Left kidney (tissue), 2 donors: ENCODE data around the gene AGBL5. TPM values are rescaled to one million over a fixed set of nuclear protein-coding genes. Genes with fewer than 3 reads are reported as not detected.
"Not testable (repeated sequence)": the region's sequence is repeated elsewhere in the genome, so short reads cannot be mapped to it uniquely, and the experiment has no call there.

Experiments used
- DNase-seq: peaks from one replicate; pipeline ENCODE4 v3.0.0-alpha.2; 2013
- polyA plus RNA-seq: library from polyadenylated mRNA; unstranded; fragments of 120-200 nt; gene quantifications from one replicate; pipeline ENCODE4 v1.2.1, GENCODE V29; 2013; ENCODE audit not compliant: insufficient read length

Gene AGBL5
- polyA plus RNA-seq, 1 donor, result 66.9 TPM

GRCh38 chr2:27117995-27118524 lies 66.6 kb downstream of the AGBL5 start:
- DNase-seq, result no peak

- no peak for DNase-seq
Measured at GRCh38 chr2:27118525-27119329, 67.3 kb downstream of the AGBL5 start, which contains the start of gene CGREF1. CGREF1 (minus strand) TSS chr2:27119128; CDS start chr2:27104366, 14,762 bp downstream.

DNA sequence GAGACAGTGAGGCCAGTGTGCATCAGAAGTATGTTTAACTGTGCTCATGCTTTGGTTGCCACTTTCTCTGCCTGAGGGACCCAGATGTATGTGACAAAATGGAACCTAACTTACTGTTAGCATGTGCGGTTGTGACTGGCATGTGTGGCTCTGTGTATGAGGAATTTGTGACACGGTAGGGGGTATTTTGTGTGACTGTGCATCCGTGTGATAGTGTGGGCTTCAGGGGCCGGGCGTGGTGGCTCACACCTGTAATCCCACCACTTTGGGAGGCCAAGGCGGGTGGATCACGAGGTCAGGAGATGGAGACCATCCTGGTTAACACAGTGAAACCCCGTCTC lies 67.8 kb downstream of the AGBL5 start:
- DNase-seq, result not testable (repeated sequence)

Other genes starting within 250 kb of the AGBL5 start
- 6.8 TPM for gene DPYSL5, start 203.5 kb upstream of the AGBL5 start, polyA plus RNA-seq
- 12.2 TPM for gene MAPRE3, start 81.0 kb upstream of the AGBL5 start, polyA plus RNA-seq
- 68.9 TPM for gene TMEM214, start 18.7 kb upstream of the AGBL5 start, polyA plus RNA-seq
- 205 TPM for gene OST4, start 20.0 kb downstream of the AGBL5 start, polyA plus RNA-seq
- gene EMILIN1, start 26.9 kb downstream of the AGBL5 start, polyA plus RNA-seq, result 57.7 TPM
- gene KHK, start 35.1 kb downstream of the AGBL5 start, polyA plus RNA-seq, result 47.9 TPM
- 5.4 TPM for gene CGREF1, start 67.5 kb downstream of the AGBL5 start, polyA plus RNA-seq
- gene ABHD1, start 72.1 kb downstream of the AGBL5 start, polyA plus RNA-seq, result 1.4 TPM
- gene PREB, start 83.0 kb downstream of the AGBL5 start, polyA plus RNA-seq, result 49.3 TPM
- not detected for gene PRR30, start 87.7 kb downstream of the AGBL5 start, polyA plus RNA-seq
- gene TCF23, start 97.3 kb downstream of the AGBL5 start, polyA plus RNA-seq, result 0.50 TPM
- 147 TPM for gene ATRAID, start 160.4 kb downstream of the AGBL5 start, polyA plus RNA-seq
- 48.6 TPM for gene SLC5A6, start 160.6 kb downstream of the AGBL5 start, polyA plus RNA-seq
- 54.3 TPM for gene CAD, start 165.7 kb downstream of the AGBL5 start, polyA plus RNA-seq
- gene SLC30A3, start 211.4 kb downstream of the AGBL5 start, polyA plus RNA-seq, result 6.2 TPM
- 2.0 TPM for gene DNAJC5G, start 223.8 kb downstream of the AGBL5 start, polyA plus RNA-seq
- 6.7 TPM for gene TRIM54, start 230.8 kb downstream of the AGBL5 start, polyA plus RNA-seq